Activated gamma-delta T cell (primary cell): ENCODE data around the gene LHX4.

Source experiments
- DNase-seq: peaks from one replicate; lab custom pipeline; 2025; lab: John Stamatoyannopoulos, UW

LHX4 gene

DNA sequence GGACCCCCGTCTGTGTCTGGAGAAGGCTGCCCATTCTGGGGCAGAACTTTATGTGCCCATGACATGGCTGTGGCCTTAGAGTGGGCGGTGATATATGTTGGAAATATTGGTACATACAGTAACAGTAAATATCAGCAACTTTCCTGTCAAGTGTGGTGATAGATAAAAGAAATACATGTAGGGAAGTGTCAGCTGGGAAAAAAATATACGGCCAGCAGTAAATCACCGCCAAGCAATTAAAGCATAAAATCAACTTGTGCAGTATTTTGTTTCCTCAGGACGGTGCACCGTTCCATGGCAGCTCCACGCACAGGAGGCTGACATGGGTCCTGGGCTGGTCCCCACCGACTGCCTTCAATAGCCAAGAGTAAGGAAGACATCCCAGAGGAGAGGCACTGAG is 27.4 kb downstream of the LHX4 start:
- DNase-seq = no peak

DNA sequence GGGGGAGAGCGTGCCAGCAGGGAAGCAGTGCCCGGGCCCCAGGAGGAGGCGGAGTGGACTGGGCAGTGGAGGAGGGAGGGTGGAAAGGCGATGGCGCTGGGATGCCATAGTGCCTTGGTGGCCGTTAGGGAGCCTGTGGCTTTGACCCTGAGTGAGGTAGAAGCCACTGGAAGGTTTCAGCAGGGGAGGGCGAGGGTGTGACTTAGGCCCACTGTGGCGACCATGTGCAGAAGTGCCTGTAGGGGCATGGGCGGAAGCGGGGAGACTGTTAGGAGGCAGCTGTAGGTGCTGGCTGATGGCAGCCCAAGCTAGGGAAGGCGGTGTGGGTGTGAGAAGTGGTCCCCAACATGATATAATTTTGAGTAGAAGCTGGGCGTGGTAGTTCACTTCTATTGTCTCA is 28.2 kb downstream of the LHX4 start:
- no peak for DNase-seq

DNA sequence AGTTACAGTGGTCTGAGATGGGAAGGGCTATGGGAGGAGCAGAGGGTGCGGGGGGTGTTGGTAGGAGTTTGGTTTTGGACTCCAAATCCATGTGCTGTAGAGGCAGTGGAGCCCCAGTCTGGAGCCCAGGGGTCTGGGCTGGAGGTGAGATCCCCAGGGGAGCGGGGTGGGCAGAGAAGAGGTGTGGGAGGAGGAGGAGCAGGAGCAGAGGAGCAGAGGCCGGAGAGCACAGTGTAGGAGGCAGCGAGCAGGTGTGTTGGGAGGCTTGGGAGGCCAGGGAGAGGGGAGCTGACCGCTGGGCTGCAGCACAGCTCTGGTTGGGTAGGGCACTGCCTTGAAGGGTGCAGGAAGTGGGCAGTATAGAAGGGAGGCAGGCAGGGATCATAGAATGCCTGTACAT is 28.9 kb downstream of the LHX4 start:
- DNase-seq = no peak

DNA sequence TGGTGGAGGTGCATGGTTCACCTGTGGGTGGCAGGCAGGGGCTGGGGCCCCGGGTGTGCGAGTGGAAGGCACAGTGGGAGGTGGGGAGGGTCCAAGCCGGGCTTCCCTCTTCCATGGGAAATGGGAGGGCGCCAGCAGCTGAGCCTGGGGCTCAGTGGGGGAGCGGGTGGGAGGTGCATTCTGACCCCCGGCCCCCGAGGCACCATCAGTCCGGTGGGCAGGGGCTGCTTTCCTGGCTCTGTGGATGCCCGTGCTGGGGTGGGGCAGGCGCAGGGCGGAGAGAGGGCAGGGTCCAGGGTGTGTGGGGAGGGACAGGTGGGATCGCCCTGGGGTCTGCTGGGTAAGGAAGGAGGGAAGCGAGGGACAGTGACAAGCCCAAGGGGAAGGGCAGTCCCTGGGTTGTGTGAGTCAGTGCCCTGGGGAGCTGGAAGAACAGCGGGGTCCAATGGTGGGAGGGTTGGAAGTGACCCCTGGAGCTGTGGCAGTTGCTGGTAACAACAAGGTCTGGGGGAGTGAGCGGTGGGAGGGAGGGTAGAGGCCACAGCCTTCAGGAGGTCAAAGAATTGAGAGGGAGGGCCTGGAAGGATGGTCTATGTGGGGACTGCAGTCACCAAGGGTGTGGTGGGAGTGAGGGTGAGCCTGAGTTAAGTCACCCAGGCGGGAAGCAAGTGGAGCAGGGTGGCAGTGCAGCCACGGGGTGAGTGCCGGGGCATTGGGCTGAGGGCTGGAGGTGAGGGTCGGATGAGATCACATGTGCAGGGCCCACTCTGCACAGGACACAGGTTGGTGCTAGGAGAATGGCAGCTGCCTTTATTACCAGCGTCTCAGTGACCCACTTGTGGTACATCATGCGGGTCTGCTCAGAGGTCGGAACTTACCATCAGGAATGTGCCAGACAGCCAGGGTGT is 29.6 kb downstream of the LHX4 start:
- DNase-seq = no peak

DNA sequence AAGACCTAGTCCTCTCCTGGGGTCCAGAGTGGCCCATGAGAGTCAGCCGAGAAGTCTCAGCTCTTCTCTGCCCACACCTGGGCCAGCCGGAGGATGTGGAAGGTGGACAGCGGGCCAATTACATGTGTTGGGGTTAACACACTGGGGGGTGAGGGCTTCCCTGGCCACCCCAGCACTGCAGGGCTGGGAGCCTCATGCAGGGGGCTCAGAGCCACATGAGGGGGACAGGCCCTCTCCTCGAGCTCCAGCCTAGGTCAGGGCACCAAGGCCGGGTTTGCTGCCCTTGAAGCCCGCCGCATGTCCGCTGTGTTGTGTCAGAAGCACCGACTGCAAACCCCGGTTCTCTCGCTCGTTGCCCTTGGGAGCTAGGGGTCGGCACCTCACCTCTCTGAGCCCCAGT is 30.5 kb downstream of the LHX4 start:
- no peak for DNase-seq

DNA sequence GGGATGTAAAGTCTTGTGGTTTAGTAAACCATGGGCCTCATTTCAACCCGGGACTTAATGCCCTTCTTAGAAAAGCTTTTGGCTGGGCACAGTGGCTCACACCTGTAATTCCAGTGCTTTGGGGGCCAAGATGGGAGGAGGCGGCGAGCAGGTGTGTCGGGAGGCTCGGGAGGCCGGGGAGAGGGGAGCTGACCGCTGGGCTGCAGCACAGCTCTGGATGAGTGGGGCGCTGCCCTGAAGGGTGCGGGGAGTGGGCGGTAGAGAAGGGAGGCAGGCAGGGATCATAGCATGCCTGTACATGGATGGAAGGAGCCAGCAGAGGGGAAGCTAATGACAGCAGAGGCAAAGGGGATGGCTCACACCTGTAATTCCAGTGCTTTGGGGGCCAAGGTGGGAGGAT is 31.0 kb downstream of the LHX4 start:
- no peak for DNase-seq

DNA sequence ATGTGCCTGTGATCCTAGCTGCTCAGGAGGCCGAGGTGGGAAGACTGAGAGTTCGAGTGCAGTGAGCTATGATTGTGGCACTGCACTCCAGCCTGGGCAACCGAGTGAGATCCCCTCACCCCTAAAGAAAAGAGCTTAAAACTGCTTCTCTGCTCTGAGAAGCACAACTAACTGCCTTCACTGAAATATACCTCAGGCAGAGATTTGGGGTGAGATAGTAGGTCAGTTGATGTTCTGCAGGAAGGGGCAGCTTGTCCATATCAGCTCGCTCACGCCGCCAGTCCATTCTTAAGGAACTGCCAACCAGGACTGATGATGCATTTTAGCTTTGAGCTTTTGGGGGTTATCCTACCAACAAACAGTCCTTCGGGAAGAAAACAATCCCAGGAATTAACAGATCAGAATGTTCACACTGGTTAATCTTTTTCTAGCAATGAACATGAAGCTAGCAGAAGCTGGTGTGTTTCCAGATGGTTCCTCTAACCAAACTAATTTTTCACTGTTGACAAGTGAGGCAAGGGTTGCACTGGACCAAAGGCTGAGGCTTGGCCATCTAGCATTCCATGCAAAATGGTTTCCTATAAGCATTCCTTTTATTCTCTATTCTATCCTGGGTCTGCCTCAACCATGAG is 31.6 kb downstream of the LHX4 start:
- no peak for DNase-seq

DNA sequence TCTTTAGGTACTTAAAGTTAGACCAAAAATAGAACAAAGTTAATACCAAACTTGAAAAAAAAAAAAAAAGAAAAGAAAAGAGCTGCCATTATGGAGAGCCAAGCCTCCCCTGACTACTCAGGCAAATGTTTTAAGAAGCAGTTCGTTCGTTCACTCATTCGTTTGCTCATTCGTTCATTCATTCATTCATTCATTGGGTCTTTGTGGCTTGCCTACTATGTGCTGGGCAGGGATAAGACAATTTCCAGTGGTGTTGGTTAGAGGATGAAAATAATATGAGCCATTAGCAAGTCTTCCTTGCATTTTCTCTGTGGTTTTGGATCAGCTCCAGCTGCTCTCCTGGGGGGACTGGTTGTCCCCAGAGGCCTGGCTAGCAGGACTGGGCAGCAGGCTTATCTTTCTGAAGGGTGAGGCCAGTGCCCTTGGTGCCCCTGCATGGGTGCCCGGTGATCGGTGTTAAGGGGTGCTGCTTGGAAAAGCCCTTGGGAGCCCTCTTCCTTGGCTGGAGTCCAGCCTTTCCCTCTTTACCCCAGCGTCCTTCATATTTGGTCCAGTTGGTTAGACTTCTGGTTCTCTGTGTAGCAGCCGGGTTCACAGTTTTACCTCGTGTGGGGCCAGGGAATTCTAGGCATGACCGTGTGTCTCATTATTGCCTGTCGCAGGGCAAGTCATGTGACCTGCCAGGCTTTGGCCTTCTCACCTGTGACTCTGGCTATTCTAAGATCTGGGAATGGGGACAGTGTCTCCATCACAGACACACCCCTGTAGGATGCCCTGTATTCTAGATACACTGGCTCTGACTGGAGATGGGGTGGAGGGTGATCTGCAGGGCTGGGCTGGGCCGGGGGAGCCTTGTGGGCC is 32.8 kb downstream of the LHX4 start:
- no peak for DNase-seq

DNA sequence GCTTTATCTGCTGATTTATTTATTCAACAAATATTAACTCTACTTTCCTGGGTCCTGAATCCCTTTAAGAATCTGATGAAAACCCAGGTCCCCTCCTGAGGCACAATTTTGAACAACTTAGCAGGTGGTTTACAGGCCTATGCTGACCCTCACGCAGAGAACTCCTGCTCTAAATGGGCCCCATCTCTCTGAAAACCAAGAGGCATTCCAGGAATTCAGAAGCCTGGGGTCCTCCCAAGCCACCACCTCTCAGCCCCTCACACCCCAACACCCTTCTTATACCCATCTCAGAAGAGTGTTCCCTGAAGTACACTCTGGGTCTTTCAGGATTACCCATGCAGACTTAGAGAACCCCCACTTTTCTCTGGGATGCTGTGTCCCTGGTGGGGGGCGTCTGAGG is 34.5 kb downstream of the LHX4 start:
- no peak for DNase-seq

DNA sequence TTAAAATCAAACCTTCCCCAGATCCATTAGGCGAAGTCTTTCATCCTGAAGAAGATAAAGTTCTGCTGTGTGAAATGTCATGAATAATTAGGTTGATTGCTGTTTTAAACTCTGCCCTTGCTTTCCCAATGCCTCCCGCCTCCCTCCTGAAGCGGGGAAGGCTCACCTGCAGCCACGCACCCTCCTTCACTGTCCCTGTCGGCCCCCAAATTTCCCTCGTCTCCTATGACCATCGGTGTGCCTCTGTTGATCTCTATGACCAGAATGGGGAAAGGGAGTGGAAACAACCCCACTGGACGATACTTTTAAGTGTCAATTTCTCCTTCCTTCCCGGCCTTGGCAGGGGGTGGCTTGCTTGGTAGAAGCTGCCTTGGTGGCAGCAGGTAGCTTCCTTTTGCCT is 35.1 kb downstream of the LHX4 start:
- no peak for DNase-seq

DNA sequence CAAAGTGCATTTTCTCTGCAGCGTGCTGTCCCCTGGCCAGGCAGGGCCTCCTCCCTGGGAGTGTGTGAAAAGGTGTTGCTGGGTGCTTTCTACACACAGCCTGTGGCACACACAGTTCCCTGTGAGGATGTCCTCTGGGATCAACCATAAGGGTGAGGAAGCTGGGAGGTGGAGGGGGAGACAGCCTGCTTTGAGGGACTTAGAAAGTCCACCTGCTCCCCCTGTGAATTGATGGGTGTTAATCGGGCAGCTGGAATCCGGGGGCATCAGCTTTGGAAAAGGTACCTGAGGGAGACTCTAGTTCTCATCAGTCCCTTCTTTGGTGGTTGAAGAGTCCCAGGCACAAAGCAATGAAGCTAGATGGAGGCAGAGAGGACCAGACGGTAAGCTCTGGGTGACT is 35.8 kb downstream of the LHX4 start:
- DNase-seq = no peak

DNA sequence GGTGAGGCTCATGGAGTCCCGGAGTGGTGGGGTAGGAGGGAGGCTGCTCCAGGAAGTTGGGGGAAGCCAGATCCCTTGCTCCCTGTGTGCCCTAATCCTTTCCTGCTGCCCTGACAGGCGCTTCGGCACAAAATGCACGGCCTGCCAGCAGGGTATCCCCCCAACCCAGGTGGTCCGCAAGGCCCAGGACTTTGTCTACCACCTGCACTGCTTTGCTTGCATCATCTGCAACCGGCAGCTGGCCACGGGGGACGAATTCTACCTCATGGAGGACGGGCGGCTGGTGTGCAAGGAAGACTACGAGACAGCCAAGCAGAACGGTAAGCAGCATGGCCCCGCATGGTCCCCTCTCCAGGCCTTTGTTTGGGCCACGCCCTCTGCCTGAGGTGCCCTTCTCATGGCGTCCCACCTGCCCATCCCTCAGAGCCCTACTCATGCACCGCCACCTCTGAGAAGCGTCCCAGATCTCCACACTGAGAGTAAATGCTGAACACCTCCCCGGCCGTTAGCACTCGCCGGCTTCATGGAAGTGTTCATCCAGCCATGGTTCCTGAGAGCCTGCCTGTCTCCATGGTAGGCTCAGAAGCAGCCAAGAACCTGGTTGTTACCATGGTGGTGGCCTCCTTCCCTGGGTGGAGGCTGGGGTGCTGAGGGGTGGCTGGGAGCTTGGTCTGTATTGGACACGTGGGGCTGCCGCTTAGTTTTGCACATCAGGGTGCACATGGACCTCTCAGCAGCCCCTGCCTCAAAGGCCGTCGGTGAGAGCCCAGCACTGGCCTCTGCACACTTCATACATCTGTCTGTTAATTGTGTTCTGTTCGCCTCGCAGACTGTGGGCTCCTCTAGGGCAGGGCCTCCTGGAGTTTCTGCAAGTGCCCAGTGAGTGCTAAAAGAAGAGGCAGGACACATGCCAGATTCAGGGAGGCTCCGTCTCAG is 36.5 kb downstream of the LHX4 start:
- DNase-seq = no peak

DNA sequence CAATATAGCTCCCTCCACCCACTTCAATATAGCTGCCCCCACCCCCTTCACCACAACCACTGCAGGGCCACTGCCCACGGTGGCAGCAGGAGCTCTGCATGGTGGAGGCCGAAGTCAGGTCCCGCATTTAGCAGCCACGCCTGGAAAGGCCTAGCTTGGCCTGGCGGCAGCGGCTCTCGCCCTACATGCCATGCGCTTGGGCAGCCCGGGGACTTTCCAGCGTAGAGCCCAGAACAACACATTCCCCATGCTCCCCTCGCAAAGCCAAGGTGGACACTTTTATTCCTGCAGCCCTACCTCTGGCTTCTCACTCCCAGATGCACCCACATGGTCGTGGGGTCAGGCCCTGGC is 37.1 kb downstream of the LHX4 start:
- DNase-seq = no peak

DNA sequence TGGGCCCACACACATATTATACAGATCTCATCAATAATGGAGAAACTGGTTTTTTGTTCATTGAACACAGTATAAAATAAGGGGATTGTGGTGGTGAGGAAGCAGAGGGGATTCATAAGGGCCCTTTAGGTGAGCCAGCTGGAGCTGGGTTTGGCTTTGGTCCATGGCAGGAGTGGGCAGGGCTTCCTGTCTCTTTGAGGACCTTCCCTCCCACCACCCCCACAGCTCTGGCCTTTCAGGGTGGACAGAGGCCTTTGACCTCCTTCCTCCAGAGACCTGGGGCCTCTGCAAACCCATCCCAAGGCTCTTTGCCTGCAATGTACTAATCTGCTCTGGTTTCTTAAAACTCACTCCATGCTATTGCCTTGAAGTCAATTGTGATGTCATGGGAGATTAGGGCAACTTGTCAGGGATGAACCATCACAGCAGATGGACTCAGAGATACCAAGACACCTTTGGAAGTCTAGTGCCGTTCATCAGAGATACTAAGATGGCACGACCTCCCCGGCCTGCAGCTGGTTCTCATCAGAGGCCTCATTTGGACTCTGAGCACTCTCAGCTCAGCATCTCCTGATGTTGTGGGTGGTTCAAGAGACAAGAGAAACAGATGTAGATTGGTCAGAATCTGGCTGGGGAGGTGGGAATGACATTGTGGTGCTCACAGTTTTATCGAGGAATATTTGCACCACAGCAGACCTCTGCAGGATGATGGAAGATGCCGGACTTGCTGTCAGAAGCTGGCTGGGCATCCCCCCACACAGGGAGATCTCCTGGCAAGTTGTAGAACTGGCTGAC is 37.9 kb downstream of the LHX4 start:
- DNase-seq = no peak

DNA sequence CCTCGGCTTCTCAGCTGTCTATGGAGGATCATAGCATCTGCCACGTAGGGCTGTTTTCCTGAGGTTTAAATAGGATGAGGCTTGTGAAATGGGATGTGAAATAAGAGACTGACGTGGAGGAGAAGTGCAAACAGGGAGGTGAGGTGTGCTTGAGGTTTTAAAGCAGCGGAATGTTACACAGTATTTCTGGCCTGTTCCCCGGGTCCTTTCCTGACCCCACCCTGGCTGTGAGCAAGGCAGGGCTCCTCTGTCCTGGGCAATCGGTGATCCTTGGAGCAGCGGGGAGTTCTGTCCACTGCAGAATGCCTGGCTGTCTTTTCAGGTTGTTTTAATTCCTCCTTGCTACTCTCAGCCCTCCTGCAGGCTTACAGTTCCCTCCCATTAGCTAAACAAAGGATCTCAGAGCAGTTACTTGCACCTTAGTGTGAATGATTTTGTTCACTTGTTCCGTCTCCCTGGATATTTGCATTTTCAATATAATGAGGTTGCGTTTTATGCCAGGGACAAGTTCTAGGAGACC is 38.6 kb downstream of the LHX4 start:
- no peak for DNase-seq

DNA sequence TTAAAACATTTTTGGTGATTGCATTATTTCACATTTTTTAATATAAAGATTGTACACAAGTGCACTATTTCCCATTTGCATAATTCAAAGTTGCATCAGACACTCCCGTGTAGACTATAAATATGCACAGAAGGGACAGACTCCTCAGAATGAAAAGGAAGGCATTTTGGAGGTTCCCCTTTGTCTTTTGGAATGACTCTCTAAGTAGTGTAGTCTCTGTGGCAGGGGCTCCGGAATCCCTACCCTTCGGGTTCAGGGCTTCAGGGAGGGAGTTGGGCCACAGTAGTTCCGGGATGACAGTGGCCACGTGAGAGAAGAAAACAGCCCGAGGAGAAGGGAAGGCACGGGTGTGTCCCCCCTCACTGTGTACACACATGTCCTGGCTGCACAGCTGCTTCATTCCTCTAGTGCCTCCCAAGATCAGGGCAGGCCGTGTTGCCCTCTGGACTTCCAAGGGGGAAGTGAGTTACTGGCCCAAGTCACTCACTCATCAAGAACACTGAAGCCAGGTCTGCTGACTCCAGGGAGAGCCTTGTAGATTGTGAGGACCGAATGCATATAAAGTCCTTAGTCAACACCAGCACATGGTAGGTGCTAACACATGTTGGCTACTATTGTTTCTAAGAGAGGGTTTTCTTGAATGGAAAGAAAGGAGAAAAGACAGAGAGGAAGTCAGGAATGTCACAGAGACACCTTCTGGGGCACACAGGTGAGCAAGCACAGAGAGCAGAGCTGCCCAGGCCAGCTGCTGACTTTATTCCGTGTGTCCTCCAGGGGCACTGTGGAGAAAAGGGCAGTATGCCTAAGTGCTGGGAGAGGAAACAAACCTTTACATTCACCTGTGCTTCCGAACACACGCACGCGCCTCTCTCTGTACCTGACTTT is 39.8 kb downstream of the LHX4 start:
- no peak for DNase-seq

DNA sequence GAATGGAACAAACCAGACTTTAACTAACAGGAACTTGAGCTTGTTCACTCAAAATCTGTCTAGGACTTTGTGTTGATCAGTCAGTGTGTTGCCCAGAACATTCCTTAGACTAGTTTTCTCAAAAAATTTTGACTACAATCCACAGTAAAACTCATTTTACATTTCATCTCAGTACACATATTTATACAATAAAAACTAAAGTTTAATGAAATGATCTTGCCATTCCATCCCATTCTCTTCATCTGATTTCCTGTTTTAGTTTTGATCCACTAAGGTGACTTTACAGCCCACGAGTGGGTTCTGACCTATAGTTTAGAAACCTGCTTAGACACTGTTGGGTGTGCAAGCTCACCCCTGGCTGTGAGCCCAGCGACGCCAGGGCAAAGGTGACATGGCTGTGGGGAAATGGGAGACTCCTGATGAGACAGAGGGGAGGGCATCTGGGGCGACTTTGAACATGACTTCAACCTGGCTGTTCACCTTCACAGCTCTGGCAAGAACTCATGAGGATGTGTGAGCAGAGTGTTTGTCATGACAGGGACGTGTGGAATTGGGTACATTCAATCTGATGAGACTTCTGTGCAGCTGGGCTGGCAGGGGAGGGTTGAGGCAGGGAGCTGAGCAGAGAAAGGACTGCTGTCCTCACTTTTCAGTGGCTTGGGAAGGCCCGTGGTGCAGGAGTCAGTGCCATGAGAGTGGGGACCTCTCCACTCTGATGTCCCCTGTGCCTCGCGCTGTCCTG is 40.6 kb downstream of the LHX4 start:
- no peak for DNase-seq
